Kidney capillary endothelial cell (primary cell): ENCODE measurements around the gene HELQ.
A peak's percentile ranks its signal among the peaks of the same experiment; 100 is the strongest.
"Not testable (repeated sequence)": the region's sequence is repeated elsewhere in the genome, so short reads cannot be mapped to it uniquely, and the experiment has no call there.

Experiments
- DNase-seq: peaks from one replicate; pipeline ENCODE4 v3.0.0-alpha.2; 2018; ENCODE audit warnings: low spot score

Gene HELQ

GRCh38 chr4:83455281-83456183 is at the start of gene HELQ, which contains the start of gene MRPS18C:
Gene HELQ, minus strand, starts transcription at chr4:83455823. Its CDS starts 130 bp downstream, at chr4:83455693.
Gene MRPS18C, plus strand, starts transcription at chr4:83456058. Its CDS starts 20 bp downstream, at chr4:83456078.
- DNase-seq, result peak; percentile 99

GRCh38 chr4:83504996-83505395 is 49.4 kb upstream of the HELQ start:
- no peak for DNase-seq

GRCh38 chr4:83504503-83504902 is 48.9 kb upstream of the HELQ start:
- DNase-seq, result no peak

GRCh38 chr4:83503974-83504373 is 48.4 kb upstream of the HELQ start:
- DNase-seq, result no peak

GRCh38 chr4:83501671-83502070 is 46.0 kb upstream of the HELQ start:
- not testable (repeated sequence) for DNase-seq

GRCh38 chr4:83498187-83498586 is 42.6 kb upstream of the HELQ start:
- no peak for DNase-seq

- DNase-seq, result not testable (repeated sequence)
Measured at GRCh38 chr4:83496085-83496917, 40.7 kb upstream of the HELQ start.

- DNase-seq, result peak; percentile 26
Measured at GRCh38 chr4:83490876-83491450, 35.3 kb upstream of the HELQ start.

GRCh38 chr4:83489711-83490326 is 34.2 kb upstream of the HELQ start:
- DNase-seq, result no peak

- DNase-seq, result no peak
Measured at GRCh38 chr4:83486457-83487129, 31.0 kb upstream of the HELQ start.

GRCh38 chr4:83484500-83485461 is 29.2 kb upstream of the HELQ start, which contains the start of gene ABRAXAS1:
Gene ABRAXAS1, minus strand, starts transcription at chr4:83485100. Its CDS starts 28 bp downstream, at chr4:83485072.
- peak; percentile 90 for DNase-seq

- DNase-seq, result no peak
Measured at GRCh38 chr4:83473966-83474365, 18.3 kb upstream of the HELQ start.

- no peak for DNase-seq
Measured at GRCh38 chr4:83473423-83473822, 17.8 kb upstream of the HELQ start.

- no peak for DNase-seq
Measured at GRCh38 chr4:83456184-83456501, 520 bp upstream of the HELQ start.

- peak; percentile 7 for DNase-seq
Measured at GRCh38 chr4:83454686-83455085, 937 bp downstream of the HELQ start.

- DNase-seq, result no peak
Measured at GRCh38 chr4:83449009-83449408, 6.6 kb downstream of the HELQ start.

- DNase-seq, result no peak
Measured at GRCh38 chr4:83440899-83441298, 14.7 kb downstream of the HELQ start.

GRCh38 chr4:83440148-83440814 is 15.3 kb downstream of the HELQ start:
- DNase-seq, result no peak

GRCh38 chr4:83438719-83439118 is 16.9 kb downstream of the HELQ start:
- DNase-seq, result no peak

- DNase-seq, result no peak
Measured at GRCh38 chr4:83436680-83437079, 18.9 kb downstream of the HELQ start.
